SU-DHL-6 (cell line): ENCODE measurements around the gene PLEKHA7.
"Not testable (repeated sequence)": the region's sequence is repeated elsewhere in the genome, so short reads cannot be mapped to it uniquely, and the experiment has no call there.

Source experiments
- H2AFZ ChIP-seq: fragments of 200-600 bp; sonication (generic); 2 replicates; pipeline ENCODE4 v1.6.1; 2014; ENCODE audit warnings: low read depth, mild to moderate bottlenecking, moderate library complexity, mixed read lengths, antibody characterized with exemption, low read length; ENCODE audit not compliant: severe bottlenecking
- H3F3A ChIP-seq: fragments of 200-600 bp; shearing (Covaris generic); 2 replicates; pipeline ENCODE4 v1.6.0; 2016; ENCODE audit warnings: antibody characterized with exemption, mild to moderate bottlenecking; ENCODE audit not compliant: insufficient read depth
- H3K27ac ChIP-seq: fragments of 200-600 bp; sonication (generic); 2 replicates; pipeline ENCODE4 v1.5.1; 2016; ENCODE audit warnings: low read depth, mild to moderate bottlenecking, low read length, moderate library complexity, mixed read lengths
- H3K27me3 ChIP-seq: fragments of 200-600 bp; sonication (generic), shearing (Covaris generic); 2 replicates; pipeline ENCODE4 v1.6.0; 2014; ENCODE audit warnings: mild to moderate bottlenecking, low read length
- H3K36me3 ChIP-seq: fragments of 200-600 bp; sonication (generic); 2 replicates; pipeline ENCODE4 v1.6.1; 2014; ENCODE audit warnings: mild to moderate bottlenecking, low read length, mixed read lengths
- H3K4me2 ChIP-seq: fragments of 300-600, 200-600 bp; shearing (Covaris generic), sonication (generic); 2 replicates; pipeline ENCODE4 v1.6.0; 2014; ENCODE audit warnings: low read length, low read depth, mild to moderate bottlenecking; ENCODE audit not compliant: poor library complexity, severe bottlenecking
- H3K4me3 ChIP-seq: fragments of 200-600 bp; sonication (generic); 2 replicates; pipeline ENCODE4 v1.5.1; 2014; ENCODE audit warnings: antibody characterized with exemption, low read length, mild to moderate bottlenecking, mixed read lengths; ENCODE audit not compliant: insufficient read depth, poor library complexity, severe bottlenecking
- H3K79me2 ChIP-seq: fragments of 200-600 bp; sonication (generic); 2 replicates; pipeline ENCODE4 v1.6.1; 2014; ENCODE audit warnings: mild to moderate bottlenecking, low read length, moderate library complexity; ENCODE audit not compliant: insufficient read depth
- H3K9ac ChIP-seq: fragments of 200-600 bp; sonication (generic); 2 replicates; pipeline ENCODE4 v1.7.0; 2014; ENCODE audit warnings: mild to moderate bottlenecking, low read length
- H3K9me2 ChIP-seq: fragments of 200-600 bp; sonication (generic); replicated peaks from 2 replicates; pipeline ENCODE4 v1.6.1; 2014; ENCODE audit warnings: low read length; ENCODE audit not compliant: insufficient read depth
- H3K9me3 ChIP-seq: fragments of 200-600 bp; sonication (generic); 2 replicates; pipeline ENCODE4 v1.6.1; 2014; ENCODE audit warnings: low read length, mixed read lengths; ENCODE audit not compliant: insufficient read depth
- H4K20me1 ChIP-seq: fragments of 200-600 bp; sonication (generic); 2 replicates; pipeline ENCODE4 v1.6.1; 2014; ENCODE audit warnings: low read depth, mild to moderate bottlenecking, antibody characterized with exemption, low read length, moderate library complexity, mixed read lengths
- CTCF ChIP-seq: fragments of 200-600 bp; sonication (generic); IDR thresholded peaks from one replicate; pipeline ENCODE4 v1.5.1; 2017; ENCODE audit warnings: antibody characterized with exemption, mild to moderate bottlenecking, low read length, moderate library complexity; ENCODE audit not compliant: insufficient read depth, poor library complexity, severe bottlenecking
- EZH2phosphoT487 ChIP-seq: fragments of 200-600 bp; sonication (generic), shearing (Covaris generic); conservative IDR thresholded peaks from 2 replicates; pipeline ENCODE4 v1.6.1; 2018; ENCODE audit warnings: mild to moderate bottlenecking, antibody characterized with exemption, low read length, moderate library complexity, mixed read lengths

The PLEKHA7 gene

GRCh38 chr11:17002543-17002942, 11.7 kb downstream of the PLEKHA7 start:
- H3K79me2 ChIP-seq = no peaks in the 10 kb centered on the region
- no peaks in the 10 kb centered on the region for H3K9me2 ChIP-seq
- H3K9ac ChIP-seq = no peak overlapping the region
- H4K20me1 ChIP-seq = no peaks in the 10 kb centered on the region
- H2AFZ ChIP-seq = no peak overlapping the region
- H3K36me3 ChIP-seq = no peaks in the 10 kb centered on the region
- no peak overlapping the region for H3K4me2 ChIP-seq
- no peaks in the 10 kb centered on the region for H3F3A ChIP-seq
- no peak overlapping the region for H3K4me3 ChIP-seq
- no peaks in the 10 kb centered on the region for H3K27me3 ChIP-seq
- H3K27ac ChIP-seq = no peak overlapping the region
- no peaks in the 10 kb centered on the region for H3K9me3 ChIP-seq
- TF ChIP-seq EZH2phosphoT487 (no peak), CTCF (no peak)

GRCh38 chr11:17001806-17002205, 12.4 kb downstream of the PLEKHA7 start:
- Histone ChIP-seq H3K27ac (no peak overlapping the region), H4K20me1 (no peaks in the 10 kb centered on the region)

GRCh38 chr11:17000987-17001386, 13.2 kb downstream of the PLEKHA7 start:
- no peak overlapping the region for H3K27ac ChIP-seq
- H4K20me1 ChIP-seq = no peaks in the 10 kb centered on the region
- no peaks in the 10 kb centered on the region for H3K9me2 ChIP-seq
- no peaks in the 10 kb centered on the region for H3K9me3 ChIP-seq
- no peaks in the 10 kb centered on the region for H3K36me3 ChIP-seq
- H2AFZ ChIP-seq = no peak overlapping the region
- no peak for TF ChIP-seq CTCF
- no peak for TF ChIP-seq EZH2phosphoT487
- H3K4me2 ChIP-seq = no peak overlapping the region
- no peaks in the 10 kb centered on the region for H3K79me2 ChIP-seq
- H3K4me3 ChIP-seq = no peak overlapping the region
- H3K27me3 ChIP-seq = no peaks in the 10 kb centered on the region
- H3F3A ChIP-seq = no peaks in the 10 kb centered on the region
- H3K9ac ChIP-seq = no peak overlapping the region

More at GRCh38 chr11:17001806-17002205, 12.4 kb downstream of the PLEKHA7 start:
- Histone ChIP-seq H3K79me2 (no peaks in the 10 kb centered on the region), H2AFZ (no peak overlapping the region), H3K27me3 (no peaks in the 10 kb centered on the region), H3F3A (no peaks in the 10 kb centered on the region), H3K9me2 (no peaks in the 10 kb centered on the region), H3K9ac (no peak overlapping the region), H3K9me3 (no peaks in the 10 kb centered on the region), H3K36me3 (no peaks in the 10 kb centered on the region), H3K4me3 (no peak overlapping the region), H3K4me2 (no peak overlapping the region)
- TF ChIP-seq EZH2phosphoT487 = no peak
- TF ChIP-seq CTCF = no peak

GRCh38 chr11:17000253-17000652, 14.0 kb downstream of the PLEKHA7 start:
- not testable (repeated sequence) for H3K9me3 ChIP-seq, H3K36me3 ChIP-seq, H3K4me2 ChIP-seq, H3K4me3 ChIP-seq, H3F3A ChIP-seq, H4K20me1 ChIP-seq, H2AFZ ChIP-seq, H3K9ac ChIP-seq, H3K27ac ChIP-seq, H3K27me3 ChIP-seq, H3K79me2 ChIP-seq, H3K9me2 ChIP-seq
